HG03025 (cell line): ENCODE data around the gene ELF5.
A peak's percentile ranks its signal among the peaks of the same experiment; 100 is the strongest.

Experiments
- ATAC-seq: cut with Tn5 transposase; IDR thresholded peaks from one replicate; pipeline ENCODE4 v1.9.1; 2021; ENCODE audit warnings: mild to moderate bottlenecking, moderate library complexity; ENCODE audit not compliant: unreplicated experiment, low FRiP score

The ELF5 gene

DNA sequence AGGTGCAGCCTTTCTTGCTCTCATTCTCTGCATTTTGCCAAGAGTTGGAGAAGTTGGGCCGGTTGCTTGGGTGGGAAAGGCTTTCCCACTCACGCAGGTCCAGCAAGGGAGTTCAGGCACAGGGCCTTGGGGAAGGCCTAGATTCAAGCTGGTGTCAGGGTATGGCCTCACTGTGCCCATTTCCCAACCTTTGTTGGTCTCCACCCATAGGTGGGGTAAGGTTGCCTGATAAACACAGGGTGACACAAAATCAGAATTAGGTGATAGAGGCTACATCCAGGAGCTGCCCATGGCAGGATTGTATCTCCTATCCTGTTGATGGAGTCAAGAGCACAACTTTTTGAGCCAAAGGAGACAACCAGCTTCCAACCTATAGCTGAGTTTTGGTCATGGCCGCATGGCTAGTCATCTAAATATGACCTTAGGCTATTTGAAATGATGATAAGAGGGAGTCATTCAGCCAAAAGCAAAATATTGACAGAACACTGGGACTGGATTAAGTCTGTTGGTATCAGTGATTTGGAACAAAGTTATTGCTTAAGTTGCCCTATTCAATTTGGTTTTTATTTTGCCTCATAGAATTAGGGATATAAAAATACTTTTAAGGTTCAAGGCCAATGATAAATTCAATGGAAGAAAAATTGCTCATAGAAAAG lies 54.0 kb downstream of the ELF5 start:
- ATAC-seq: no peak

DNA sequence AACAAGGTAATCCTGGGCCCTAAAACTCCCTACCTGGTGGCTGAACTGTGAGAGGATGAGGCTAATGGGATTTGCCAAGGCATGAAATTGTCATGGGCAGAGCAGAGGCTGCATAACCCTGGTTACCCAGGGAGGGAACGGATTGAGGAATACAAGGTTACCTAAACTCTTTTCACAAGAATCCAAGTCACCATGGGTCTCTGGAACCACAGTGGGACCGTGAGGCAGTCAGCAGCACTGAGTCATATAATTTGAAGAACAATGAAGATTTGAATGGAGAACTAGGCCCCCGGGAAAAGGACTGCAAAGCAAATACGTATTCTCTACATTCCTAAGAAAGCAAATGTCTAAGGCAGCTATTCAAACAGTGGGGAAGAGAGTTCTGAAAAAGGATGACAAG lies 55.1 kb downstream of the ELF5 start:
- no peak for ATAC-seq

DNA sequence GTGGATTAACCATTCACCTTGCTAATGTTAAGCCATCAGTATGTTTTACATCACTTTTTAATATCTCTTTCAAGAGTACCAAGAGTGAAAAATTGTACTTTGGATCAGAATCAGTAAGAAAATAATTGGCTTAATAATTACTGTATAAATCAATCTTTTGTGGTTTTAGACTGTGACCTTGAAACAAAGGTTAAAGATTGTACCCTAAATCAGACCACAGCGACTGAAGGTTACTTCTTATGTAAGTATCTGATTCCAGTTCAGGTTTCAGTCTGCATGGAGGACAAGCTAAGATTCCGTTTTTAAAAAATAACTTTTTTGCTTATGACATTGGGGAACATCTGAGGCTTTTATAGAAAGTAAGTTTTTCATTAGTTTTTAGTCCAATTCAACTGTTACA lies 56.0 kb downstream of the ELF5 start:
- ATAC-seq: no peak

DNA sequence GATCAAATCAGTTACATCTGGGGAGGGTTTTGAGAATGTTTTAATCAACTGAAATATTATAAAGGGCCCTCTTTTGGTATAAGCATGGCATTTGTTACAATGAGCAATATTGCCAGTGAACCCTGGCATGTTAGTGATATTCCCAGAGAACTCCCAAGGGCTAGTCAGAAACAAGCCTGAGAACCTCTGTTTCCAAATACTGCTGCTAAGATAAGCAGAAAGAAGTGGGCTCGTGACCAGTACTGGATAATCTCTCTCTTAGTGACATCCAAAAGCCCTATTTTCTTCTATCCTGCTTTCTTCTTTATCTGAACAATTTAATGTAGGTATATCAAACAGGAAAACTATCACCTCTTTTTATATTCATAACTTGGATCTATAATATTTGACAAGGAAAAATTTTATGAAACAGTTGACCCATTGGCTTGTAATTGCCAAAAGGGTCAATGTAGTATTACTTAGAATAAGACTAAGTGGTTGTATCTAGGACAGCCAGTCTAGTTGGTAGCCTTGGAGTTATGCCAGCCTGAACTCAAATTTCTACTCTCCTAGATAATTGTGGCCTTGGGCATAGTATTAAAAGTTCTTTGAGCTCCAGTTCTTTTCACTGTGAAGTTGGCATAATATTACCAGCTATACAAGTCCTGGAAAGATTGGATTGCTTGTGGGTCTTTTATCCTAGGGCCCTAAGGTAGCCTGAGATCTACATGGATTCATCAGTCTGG lies 59.1 kb downstream of the ELF5 start:
- no peak for ATAC-seq

DNA sequence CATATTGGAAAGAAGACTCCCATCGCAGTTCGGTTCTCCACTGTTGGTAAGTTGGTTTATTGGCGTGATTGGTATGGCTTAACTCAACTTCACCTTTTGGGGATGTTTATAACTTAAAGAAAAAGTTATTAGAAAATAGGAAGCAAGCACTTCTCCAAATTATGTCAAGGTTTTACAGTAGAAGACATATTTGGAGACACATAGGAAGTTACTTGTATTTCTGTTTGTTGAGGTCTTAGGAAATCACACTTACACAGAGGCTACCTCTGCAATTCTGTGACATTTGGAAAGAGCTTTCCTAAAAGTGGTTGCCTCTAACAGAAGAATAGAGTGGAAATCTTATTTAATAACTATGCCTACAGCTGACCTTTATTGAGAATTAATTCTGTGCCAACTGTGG lies 62.5 kb downstream of the ELF5 start:
- no peak for ATAC-seq

DNA sequence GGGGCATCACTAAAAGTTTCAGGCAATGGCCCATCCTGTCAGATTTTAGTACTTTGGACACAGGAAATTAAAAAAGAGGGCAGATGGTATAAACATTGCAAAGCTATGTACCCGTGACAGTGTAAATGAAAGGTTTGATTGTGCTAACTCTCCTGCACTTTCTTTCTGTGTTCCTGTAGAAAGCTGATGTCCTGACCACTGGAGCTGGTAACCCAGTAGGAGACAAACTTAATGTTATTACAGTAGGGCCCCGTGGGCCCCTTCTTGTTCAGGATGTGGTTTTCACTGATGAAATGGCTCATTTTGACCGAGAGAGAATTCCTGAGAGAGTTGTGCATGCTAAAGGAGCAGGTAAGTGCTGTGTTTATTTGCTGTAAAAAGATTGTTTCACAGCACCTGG lies 64.6 kb downstream of the ELF5 start:
- no peak for ATAC-seq

DNA sequence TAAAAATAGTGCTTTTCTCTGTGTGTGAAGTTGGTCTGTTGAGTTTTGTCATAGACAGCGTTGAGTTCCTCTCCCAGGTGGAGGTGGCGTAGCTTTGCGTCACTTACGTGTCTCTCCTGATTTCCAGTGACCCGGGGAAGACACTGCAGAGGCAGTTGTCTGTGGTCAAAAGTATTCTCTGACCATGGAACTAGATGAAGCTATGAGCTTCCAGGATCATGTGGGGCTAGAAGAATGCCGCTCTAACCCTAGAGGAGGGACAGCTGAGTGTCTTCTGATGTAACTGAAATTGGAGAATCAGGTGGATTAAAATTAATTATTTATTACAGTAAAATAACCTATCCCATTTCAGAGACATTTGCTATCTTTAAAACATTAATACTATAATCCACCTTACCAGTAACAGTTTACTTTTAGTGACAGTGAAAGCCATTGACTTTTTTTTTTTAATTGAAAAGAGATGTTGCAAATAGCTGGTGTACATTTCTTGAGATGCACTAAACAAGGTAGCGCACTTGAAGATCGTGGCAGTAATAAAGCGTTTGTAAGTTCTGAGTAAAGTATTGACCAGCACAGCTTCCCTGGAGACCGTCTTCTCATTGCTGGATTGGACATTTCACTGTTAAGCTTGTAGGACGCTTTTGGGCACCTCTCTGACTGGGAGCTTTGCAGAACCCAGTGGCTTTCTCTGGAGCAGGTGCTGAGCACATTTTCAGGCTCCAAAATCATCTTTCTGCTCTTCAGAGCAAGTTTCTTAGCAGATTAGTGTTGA lies 65.2 kb downstream of the ELF5 start:
- no peak for ATAC-seq

DNA sequence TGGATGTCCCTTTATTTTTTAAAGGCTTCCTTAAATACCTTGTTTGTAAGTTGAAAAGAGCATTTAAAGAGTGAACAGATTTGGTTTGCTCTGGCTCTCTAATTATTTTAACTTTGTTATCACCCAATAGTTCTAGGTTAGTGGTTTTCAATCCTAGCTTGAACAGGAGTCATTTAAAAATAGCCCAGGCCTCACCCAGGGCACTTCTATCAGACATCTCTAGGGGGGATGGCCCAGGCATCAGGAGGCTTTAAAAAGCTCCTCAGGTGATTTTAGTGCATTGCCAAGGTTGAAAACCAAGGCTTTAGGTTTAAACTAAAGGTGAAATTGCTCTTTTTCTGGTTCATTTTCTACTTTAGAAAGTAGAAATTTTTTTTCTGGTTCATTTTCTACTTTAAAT lies 66.5 kb downstream of the ELF5 start:
- ATAC-seq: no peak

DNA sequence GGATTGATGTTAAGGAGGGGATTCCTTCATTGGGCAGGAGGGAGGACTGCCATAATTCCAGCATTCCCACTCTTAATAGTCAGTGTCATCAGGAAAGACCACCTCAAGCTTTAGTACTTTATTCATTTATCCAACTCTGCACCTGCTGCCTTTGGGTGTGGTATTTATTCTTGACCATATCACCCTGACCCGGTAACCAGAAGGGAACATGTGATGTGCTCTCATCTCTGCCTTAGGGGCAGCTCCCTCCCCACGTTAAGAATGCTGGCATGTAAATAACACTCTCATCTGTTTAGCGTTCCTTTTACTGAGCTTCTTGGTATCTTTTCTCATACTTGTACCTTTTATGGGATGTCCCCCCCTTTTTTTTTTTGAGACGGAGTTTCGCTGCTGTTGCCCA lies 67.2 kb downstream of the ELF5 start:
- no peak for ATAC-seq

DNA sequence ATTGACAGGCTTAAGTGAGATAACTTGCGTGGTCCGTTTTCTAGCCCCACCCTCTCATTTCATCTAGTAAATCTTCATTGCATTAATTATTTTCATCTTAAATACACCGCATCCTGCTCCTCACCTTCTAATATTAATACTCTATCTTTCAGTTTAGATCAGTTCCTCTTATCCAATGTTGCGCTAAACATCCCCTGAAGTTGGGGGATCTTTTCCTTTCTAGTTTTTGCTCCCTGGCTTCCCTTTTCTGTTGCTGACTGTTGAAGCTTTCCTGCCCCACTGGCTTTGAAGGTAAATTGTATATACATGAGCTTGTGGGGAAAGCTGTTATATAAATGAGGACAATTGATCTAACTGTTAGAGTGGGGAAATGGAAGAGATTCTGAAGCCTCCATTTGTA lies 67.6 kb downstream of the ELF5 start:
- ATAC-seq: no peak

DNA sequence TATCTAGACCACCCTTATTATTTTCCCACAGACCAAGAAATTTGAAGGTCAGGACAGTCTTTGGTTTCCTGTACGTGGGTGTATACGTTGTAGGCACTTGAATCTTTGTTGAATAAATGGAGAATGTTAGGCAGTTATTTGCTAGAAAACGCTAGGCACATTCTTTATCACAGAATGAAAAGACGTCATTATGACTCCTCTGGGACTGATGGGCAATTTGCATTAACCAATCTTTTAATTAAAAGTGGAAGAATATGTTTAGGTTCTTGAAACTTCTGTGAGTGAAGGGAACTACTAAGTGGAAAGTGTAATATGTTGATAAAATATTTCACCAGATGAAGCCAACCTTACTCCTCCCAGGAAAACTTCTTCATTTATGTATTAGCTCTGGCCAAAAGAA lies 69.2 kb downstream of the ELF5 start:
- ATAC-seq: no peak

DNA sequence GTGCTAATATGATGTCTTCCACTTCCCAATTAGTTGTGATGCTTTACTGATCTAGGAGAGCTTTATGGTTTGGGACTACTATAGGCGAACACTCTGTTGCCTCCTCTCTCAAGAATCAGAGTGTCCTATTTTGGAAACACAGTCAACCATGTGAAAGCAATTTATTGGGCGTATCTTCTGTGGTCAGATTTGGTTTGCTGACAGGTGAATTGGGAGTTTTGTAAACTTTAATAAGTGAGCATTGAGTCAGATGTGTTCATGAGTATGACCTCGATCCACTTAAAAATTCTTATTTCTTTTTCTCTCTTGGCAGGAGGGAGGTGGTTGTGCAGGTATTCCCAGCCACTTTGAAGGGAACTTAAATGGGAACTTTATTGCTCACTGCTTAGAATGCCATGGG lies 70.5 kb downstream of the ELF5 start:
- ATAC-seq: no peak

DNA sequence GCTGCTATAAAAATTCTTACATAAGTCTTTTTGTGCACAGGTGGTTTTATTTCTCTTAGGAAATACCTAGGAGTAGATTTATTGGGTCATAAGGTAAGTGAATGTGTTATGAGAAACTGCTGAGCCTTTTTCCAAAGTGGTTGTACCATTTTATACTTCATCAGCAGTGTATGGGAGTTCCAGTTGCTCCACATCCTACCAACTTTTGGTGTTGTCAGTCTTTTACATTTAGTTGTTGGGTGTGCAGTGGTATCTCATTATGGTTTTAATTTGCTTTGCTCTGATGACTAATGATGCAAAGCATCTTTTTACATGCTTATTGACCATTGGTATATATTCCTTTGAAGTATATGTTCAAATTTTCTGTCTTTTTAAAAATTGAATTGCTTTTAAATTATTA lies 71.8 kb downstream of the ELF5 start:
- no peak for ATAC-seq

DNA sequence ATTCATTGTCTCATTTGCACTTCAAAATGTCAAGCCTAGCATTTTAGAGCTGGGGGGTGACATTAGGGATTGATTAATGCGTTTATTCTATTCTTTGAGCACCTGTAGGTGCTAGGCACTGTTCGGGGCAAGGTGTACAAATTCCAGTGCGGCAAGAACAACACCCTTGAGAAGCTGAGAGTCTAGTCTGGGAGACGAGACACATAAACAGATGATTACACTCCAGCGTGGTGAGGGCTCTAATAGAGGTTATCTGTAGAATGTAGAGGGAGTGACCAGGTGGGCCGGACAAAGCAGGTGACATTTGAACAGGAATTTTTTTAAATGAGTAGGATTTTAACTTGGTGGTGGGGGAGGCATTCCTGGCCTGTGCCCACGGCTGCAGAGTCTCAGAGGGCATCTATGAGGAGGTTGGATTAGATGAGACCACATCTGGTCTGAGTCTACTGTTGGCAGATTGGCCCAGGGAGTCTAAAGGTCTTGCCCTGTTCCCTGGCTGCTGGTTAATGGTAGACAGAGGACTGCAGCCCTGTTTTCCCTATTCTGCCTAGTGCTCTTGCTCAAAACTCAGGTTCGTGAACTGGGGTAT lies 73.9 kb downstream of the ELF5 start:
- no peak for ATAC-seq

DNA sequence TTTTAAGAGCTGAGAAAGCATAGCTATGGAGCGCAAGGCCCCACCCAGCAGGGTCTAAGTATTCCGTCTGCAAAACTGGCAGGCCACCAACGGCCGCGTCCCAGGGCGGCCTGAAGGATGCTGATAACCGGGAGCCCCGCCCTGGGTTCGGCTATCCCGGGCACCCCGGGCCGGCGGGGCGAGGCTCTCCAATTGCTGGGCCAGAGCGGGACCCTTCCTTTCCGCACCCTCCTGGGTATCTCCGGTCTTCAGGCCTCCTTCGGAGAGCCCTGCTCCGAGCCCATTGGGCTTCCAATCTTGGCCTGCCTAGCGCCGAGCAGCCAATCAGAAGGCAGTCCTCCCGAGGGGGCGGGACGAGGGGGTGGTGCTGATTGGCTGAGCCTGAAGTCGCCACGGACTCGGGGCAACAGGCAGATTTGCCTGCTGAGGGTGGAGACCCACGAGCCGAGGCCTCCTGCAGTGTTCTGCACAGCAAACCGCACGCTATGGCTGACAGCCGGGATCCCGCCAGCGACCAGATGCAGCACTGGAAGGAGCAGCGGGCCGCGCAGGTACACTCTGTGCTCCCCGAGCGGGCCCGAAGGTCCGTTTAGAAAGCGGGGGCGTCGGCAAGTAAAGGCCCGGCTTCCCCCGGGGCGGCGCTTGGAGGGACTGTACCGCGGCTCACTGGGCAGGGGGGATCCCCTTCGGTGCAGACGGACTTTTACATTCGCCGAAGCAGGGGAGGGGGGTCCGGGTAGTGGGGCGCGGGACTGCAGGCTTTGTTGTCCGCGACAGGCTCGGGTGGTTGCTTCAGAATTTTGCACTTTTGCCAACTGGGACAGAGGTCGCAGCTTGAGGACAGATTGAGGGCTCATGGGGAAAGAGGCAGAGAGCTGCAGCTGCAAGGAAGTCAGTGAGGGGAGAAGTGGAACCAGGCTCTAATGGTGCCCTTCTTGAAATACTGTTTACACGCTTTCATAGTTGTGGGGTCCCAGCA lies 74.8 kb downstream of the ELF5 start, which contains the start of gene CAT:
Gene CAT, plus strand, starts transcription at position 406 of the 979 bp plus-strand sequence. Its CDS starts 80 bp downstream, at position 486.
- ATAC-seq: peak; percentile 98

DNA sequence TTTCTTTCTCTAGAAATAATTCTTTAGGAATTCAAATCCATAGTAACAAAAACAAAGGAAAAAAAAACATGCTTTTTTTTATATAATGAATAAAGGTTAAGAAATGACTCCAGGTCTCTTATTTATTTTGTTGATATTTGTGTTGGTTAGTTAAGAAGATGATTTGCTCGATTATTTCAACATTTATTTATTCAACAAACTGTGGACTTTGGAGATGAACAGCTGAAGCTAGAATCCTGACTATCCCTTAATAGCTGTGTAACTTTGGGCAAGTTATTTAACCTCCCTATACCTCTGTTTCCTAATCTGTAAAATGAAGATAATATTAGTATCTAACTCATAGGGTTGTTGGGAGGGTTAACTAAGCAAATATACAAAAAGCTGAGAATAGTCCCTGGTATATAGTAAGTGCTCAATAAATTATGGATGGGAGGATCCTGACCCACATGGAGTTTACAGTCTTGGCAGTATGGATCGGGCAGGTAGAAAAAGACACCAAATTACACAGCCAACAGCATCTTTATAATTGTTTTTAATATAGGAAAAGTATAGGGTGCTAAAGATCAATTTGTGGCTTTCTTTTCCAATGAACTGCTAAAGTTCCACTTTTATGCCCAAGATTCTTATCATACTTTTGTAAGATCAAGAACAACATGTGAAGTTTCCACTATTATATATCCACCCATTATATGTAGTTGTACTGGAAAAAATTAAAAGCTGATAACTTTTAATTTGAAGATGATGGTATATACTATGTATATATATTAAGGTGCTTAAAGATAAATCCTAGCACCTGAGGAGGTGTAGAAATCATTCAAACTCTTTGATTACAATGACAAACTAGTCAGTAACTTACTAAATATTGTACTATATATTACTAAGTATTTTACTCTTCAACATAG lies 76.1 kb downstream of the ELF5 start:
- no peak for ATAC-seq

DNA sequence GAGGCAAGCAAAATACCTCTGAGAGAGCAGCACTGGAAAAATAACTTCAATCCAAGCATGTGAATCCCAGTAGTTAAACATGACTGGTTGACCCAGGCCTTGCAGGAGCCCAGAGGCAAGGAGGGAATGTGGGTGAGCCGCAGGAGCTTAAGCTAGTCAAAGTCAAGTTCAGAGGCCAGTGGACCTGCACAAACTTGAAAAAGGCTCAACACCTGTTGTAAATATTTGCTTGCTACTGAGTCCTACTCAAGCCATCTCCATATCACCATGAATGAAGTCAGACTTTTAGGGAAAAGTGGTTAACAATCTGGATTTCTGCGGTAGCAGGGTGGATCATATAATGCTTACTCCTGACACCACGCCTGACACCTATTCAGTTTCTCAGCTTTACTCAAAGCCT lies 79.7 kb downstream of the ELF5 start:
- ATAC-seq: no peak

DNA sequence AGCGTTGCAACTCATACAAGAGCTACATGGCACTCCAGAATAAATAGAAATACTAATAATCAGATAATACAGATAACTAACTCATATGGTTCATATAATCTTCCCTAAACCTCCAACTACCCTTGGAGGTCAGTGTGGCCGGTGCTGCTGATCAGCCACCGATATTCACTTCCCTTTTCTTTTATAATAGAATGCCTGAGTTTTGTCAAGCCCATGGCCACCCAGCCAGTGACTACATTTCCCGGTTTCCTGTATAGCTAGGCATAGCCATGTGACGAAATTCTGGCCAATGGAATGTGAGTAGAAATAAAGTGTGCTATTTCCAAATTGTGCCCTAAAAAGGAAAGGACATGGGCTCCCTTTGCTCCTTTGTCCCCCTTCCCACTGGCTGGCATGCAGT lies 80.8 kb downstream of the ELF5 start:
- ATAC-seq: no peak

DNA sequence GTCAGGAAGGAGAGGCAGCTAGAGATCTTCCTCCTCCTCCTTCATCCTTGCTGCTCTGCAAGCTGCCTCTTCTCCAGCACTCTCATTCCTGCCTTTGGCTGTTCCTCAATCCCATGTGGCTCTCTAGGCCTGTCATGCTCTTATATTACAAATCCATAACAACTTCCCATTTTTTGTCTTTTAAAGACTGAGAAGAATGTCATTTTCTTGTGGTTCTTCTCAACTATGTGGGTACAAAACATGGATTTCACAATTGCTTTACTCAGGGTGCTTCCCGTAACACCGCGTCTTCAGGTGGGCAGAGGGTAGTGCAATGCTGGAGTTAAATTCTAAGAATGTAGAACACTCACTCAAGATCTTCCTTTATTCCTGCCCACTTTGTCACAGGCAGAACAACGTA lies 81.6 kb downstream of the ELF5 start:
- no peak for ATAC-seq
